IMR-90 (cell line): Measurements from ENCODE around the gene NFIX. TPM values are rescaled to one million over a fixed set of nuclear protein-coding genes. Genes with fewer than 3 reads are reported as not detected.

Source experiments
- ATAC-seq: fragments of 200-7000 bp; cut with Tn5 transposase; 2 replicates; pipeline ENCODE4 v1.9.1; 2020; ENCODE audit warnings: low read depth, mild to moderate bottlenecking, moderate library complexity
- BruUV-seq: library from RNA; stranded (reverse); fragments of 400-500 nt; replicated peaks from 2 replicates; lab custom pipeline; 2021; lab: Mats Ljungman, UMichigan
- CTCF ChIA-PET: fragments of 300-600 bp; formaldehyde crosslinking; extraction: SDS; loops from one replicate; lab custom pipeline; 2021; ENCODE audit warnings: antibody characterized with exemption; lab: Yijun Ruan, JAX
- POLR2A ChIA-PET: fragments of 300-600 bp; sonication (Branson Sonifier 250); formaldehyde crosslinking; loops from one replicate; lab custom pipeline; 2022; ENCODE audit warnings: antibody characterized with exemption; ENCODE audit not compliant: unreplicated experiment; lab: Charles Lee
- DNase-seq: peaks from one replicate; pipeline ENCODE4 v3.0.0; 2013
- H2AFZ ChIP-seq: replicated peaks from 2 replicates; pipeline ENCODE3; 2013; ENCODE audit warnings: low read length, mild to moderate bottlenecking; ENCODE audit not compliant: poor library complexity
- H2AK5ac ChIP-seq: 2 replicates; pipeline ENCODE4 v1.6.1; 2013; ENCODE audit warnings: low read depth, low read length, inconsistent platforms
- H2AK9ac ChIP-seq: replicated peaks from 2 replicates; pipeline ENCODE3; 2013; ENCODE audit warnings: mild to moderate bottlenecking, low read depth, low read length, moderate library complexity; ENCODE audit not compliant: poor library complexity
- H2BK120ac ChIP-seq: 2 replicates; pipeline ENCODE4 v1.6.1; 2013; ENCODE audit warnings: low read depth, low read length, inconsistent platforms
- H2BK15ac ChIP-seq: 3 replicates; pipeline ENCODE4 v1.6.1; 2013; ENCODE audit warnings: low read depth, low read length, inconsistent platforms
- H2BK20ac ChIP-seq: 2 replicates; pipeline ENCODE4 v1.6.1; 2013; ENCODE audit warnings: low read depth, mild to moderate bottlenecking, inconsistent platforms, low read length, moderate library complexity
- H2BK5ac ChIP-seq: 2 replicates; pipeline ENCODE4 v1.6.1; 2013; ENCODE audit warnings: mild to moderate bottlenecking, low read depth, low read length, inconsistent platforms; ENCODE audit not compliant: poor library complexity, severe bottlenecking
- H3K14ac ChIP-seq: replicated peaks from 2 replicates; pipeline ENCODE4 v1.6.1; 2013; ENCODE audit warnings: low read depth, low read length, inconsistent platforms
- H3K18ac ChIP-seq: 2 replicates; pipeline ENCODE4 v1.6.1; 2013; ENCODE audit warnings: low read depth, low read length, control low read depth
- H3K23ac ChIP-seq: 2 replicates; pipeline ENCODE4 v1.6.1; 2013; ENCODE audit warnings: low read depth, low read length, inconsistent platforms
- H3K27ac ChIP-seq: 2 replicates; pipeline ENCODE4 v1.5.1; 2013; ENCODE audit warnings: mild to moderate bottlenecking, control low read depth, low read length; ENCODE audit not compliant: insufficient read depth
- H3K27me3 ChIP-seq: 2 replicates; pipeline ENCODE4 v1.6.1; 2013; ENCODE audit warnings: low read length; ENCODE audit not compliant: control insufficient read depth, insufficient read depth
- H3K36me3 ChIP-seq: 2 replicates; pipeline ENCODE4 v1.6.1; 2013; ENCODE audit warnings: low read length, mixed read lengths; ENCODE audit not compliant: control insufficient read depth, insufficient read depth
- H3K4ac ChIP-seq: 2 replicates; pipeline ENCODE4 v1.6.1; 2013; ENCODE audit warnings: low read depth, low read length, inconsistent platforms
- H3K4me1 ChIP-seq: 2 replicates; pipeline ENCODE4 v1.6.1; 2013; ENCODE audit warnings: low read length, mixed read lengths; ENCODE audit not compliant: control insufficient read depth, insufficient read depth
- H3K4me2 ChIP-seq: 2 replicates; pipeline ENCODE4 v1.6.1; 2013; ENCODE audit warnings: low read depth, mild to moderate bottlenecking, control low read depth, low read length, moderate library complexity
- H3K4me3 ChIP-seq: 2 replicates; pipeline ENCODE4 v1.5.1; 2013; ENCODE audit warnings: low read depth, mild to moderate bottlenecking, control low read depth, low read length, moderate library complexity; ENCODE audit not compliant: insufficient read depth
- H3K56ac ChIP-seq: 2 replicates; pipeline ENCODE4 v1.6.1; 2013; ENCODE audit warnings: low read length, inconsistent platforms; ENCODE audit not compliant: insufficient read depth; ENCODE audit errors: extremely low read depth
- H3K79me1 ChIP-seq, 2 experiments: 2 replicates each; pipeline ENCODE4 v1.6.1; 2013; ENCODE audit warnings: low read length in 2 of 2, inconsistent platforms in 1 of 2, low read depth in 1 of 2
- H3K9ac ChIP-seq: 2 replicates; pipeline ENCODE4 v1.6.1; 2013; ENCODE audit warnings: low read depth, low read length, control low read depth
- H3K9me1 ChIP-seq: 2 replicates; pipeline ENCODE4 v1.6.1; 2013; ENCODE audit warnings: low read length, inconsistent platforms; ENCODE audit not compliant: insufficient read depth
- H3K9me3 ChIP-seq: 2 replicates; pipeline ENCODE4 v1.6.1; 2013; ENCODE audit warnings: low read length; ENCODE audit not compliant: control insufficient read depth, insufficient read depth
- H4K20me1 ChIP-seq: 2 replicates; pipeline ENCODE4 v1.6.1; 2013; ENCODE audit warnings: low read length, inconsistent platforms; ENCODE audit not compliant: insufficient read depth
- H4K5ac ChIP-seq: 2 replicates; pipeline ENCODE4 v1.6.1; 2013; ENCODE audit warnings: mild to moderate bottlenecking, low read depth, low read length, control low read depth
- H4K8ac ChIP-seq, 2 experiments: 2 replicates each; pipeline ENCODE4 v1.6.1; 2013; ENCODE audit warnings: low read depth in 2 of 2, low read length in 2 of 2, control low read depth in 1 of 2, inconsistent platforms in 1 of 2
- H4K91ac ChIP-seq: 2 replicates; pipeline ENCODE4 v1.6.1; 2013; ENCODE audit warnings: low read depth, low read length, inconsistent platforms; ENCODE audit not compliant: insufficient read depth
- BHLHE40 ChIP-seq: fragments of 150-350 bp; IDR thresholded peaks from 2 replicates; pipeline ENCODE4 v1.6.1; 2016; ENCODE audit warnings: mild to moderate bottlenecking, low read depth, low read length
- MXI1 ChIP-seq: IDR thresholded peaks from 2 replicates; pipeline ENCODE4 v1.6.1; 2012; ENCODE audit warnings: low read depth, mild to moderate bottlenecking, low read length, moderate library complexity, borderline replicate concordance
- SMC3 ChIP-seq: fragments of 150-350 bp; IDR thresholded peaks from 2 replicates; pipeline ENCODE4 v1.6.1; 2016; ENCODE audit warnings: low read depth, mild to moderate bottlenecking, antibody characterized with exemption, low read length, moderate library complexity
- WGBS, 2 experiments: methylation state at CpG; one replicate each; pipeline versions ENCODE4 v1.1.5 to v1.1.7; 2013; ENCODE audit warnings: missing lambda C conversion rate in 2 of 2; ENCODE audit not compliant: insufficient read length in 1 of 2; ENCODE audit errors: extremely low coverage in 2 of 2; 5-methylcytosine and 5-hydroxymethylcytosine counted together
- dilution Hi-C: fragments of 300-500 bp; cut with HindIII; formaldehyde crosslinking; loops from one replicate; pipeline ENCODE4 v1.14.3; 2018; ENCODE audit warnings: low sequenced_read_pairs; ENCODE audit not compliant: unreplicated experiment
- in situ Hi-C: fragments of 300-500 bp; cut with MboI; formaldehyde crosslinking; loops from 3 replicates; pipeline ENCODE4 v1.14.3; 2019; ENCODE audit warnings: low sequenced_read_pairs, inconsistent platforms, mixed read lengths
- intact Hi-C: fragments of 100-400 bp; cut with micrococcal nuclease; formaldehyde crosslinking; loops from 2 replicates; pipeline ENCODE4 v1.10.0; 2022
- polyA plus RNA-seq, 3 experiments: library from polyadenylated mRNA; depleted of rRNA; stranded (reverse); fragments of >200 nt; gene quantifications; 2 replicates each; pipeline ENCODE4 v1.2.3, GENCODE V29; 2012; ENCODE audit warnings: low replicate concordance in 1 of 3
- total RNA-seq: library from RNA; depleted of rRNA; stranded (reverse); fragments of >200 nt; gene quantifications from 2 replicates; pipeline ENCODE4 v1.2.3, GENCODE V29; 2012
- TF ChIP-seq, protein P1 (sequence below): fragments of 150-350 bp; IDR thresholded peaks from 2 replicates; pipeline ENCODE4 v1.6.1; 2017; ENCODE audit warnings: mild to moderate bottlenecking, antibody characterized with exemption, low read length, low read depth

NFIX gene
- total and polyA plus RNA-seq, 2 of the 4 experiments (the other 2 are of a cell fraction), result 10.2 to 47.7 TPM

DNA sequence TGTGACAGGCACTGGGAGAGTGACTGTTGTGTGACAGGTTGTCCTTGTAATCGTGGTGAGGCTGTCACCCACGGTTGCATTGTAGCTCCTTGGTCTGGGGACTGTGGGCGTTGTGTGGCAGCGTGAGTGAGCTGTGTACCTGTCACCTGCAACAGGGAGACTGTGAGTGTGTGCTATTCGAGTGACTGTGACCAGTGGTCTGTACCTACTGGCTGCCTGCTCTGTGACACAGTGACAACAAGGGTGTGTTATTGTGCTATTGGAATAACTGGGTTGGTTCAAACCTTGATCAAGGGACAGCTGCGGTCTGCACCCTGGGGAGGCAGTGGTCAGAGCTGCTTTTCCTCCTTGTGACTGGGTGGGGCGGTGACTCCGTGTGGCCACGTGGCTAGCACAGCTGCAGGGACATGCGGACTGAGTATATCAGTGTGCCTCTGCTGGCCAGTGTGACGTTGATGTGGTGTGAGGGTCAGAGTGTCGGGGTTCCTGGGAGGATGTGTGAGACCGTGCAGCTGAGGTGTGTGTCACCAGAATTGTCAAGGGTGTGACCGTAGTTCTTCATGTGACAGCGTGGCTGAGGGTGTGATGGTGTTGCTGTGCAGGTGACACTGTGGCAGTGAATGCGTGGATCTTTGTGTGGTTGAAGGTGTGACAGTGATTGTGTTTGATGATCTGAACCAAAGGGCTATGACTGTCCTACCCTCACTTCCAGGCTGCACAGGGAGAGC lies 10.1 kb upstream of the NFIX start:
- TF ChIP-seq BHLHE40 (peak; percentile 52; the same call in 1 of the 2 replicates), SMC3 (no peak), MXI1 (peak; percentile 76)
- TF ChIP-seq, protein P1, sequence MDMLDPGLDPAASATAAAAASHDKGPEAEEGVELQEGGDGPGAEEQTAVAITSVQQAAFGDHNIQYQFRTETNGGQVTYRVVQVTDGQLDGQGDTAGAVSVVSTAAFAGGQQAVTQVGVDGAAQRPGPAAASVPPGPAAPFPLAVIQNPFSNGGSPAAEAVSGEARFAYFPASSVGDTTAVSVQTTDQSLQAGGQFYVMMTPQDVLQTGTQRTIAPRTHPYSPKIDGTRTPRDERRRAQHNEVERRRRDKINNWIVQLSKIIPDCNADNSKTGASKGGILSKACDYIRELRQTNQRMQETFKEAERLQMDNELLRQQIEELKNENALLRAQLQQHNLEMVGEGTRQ, result peak; percentile 83
- no peak overlapping the region for H4K5ac ChIP-seq
- H3K79me1 ChIP-seq, result no peaks in the 10 kb centered on the region; a peak in 1 of 4 replicates
- H3K9me3 ChIP-seq, result no peaks in the 10 kb centered on the region
- no peak overlapping the region for H3K4me2 ChIP-seq
- dilution Hi-C loops, result no loop called here
- H3K9me1 ChIP-seq, result 0 out of 2 replicates have a peak, but pooled peaks cover 4% of the 10 kb centered on the region
- H3K14ac ChIP-seq, result peak overlapping the region; percentile 10; the same call in 1 of the 2 replicates
- peak overlapping the region in 1 of 2 experiments; percentile 61; a peak in 1 of 4 replicates for H4K8ac ChIP-seq
- H3K4ac ChIP-seq, result peak overlapping the region; percentile 18; the same call in 1 of the 2 replicates
- no peak overlapping the region for H2BK120ac ChIP-seq
- no peaks in the 10 kb centered on the region for H3K36me3 ChIP-seq
- ATAC-seq (no peak; the same call in 1 of the 2 replicates), DNase-seq (peak; percentile 76)
- ChIA-PET POLR2A (no interaction called here), CTCF (interaction anchor here (1.0 to 4.3 kb wide), 2 partner anchors 20 to 76 kb away, joined by 3 to 25 read pairs; no protein-coding TSS in a partner anchor)
- no peak overlapping the region for H3K27ac ChIP-seq
- intact Hi-C loops, result loop anchor here (5.0 kb wide), 1 partner anchor 47 kb away; no protein-coding TSS in a partner anchor
- no peak overlapping the region for H3K56ac ChIP-seq
- peak overlapping the region; percentile 32; the same call in 1 of the 2 replicates for H4K91ac ChIP-seq
- in situ Hi-C loops, result loop anchor here (25.0 kb wide), 1 partner anchor 752 kb away; a partner anchor contains a TSS
- no peak overlapping the region for H2BK20ac ChIP-seq
- no peak overlapping the region for H2BK5ac ChIP-seq
- H2AFZ ChIP-seq, result peak overlapping the region; percentile 69
- H2AK5ac ChIP-seq, result peak overlapping the region; percentile 89; the same call in 1 of the 2 replicates
- H3K23ac ChIP-seq, result no peak overlapping the region; the same call in 1 of the 2 replicates
- 53% methylated on average over 8 of the region's 16 CpGs; no CpG with 5 or more reads in 1 of the 2 experiments for WGBS, 2 experiments
- H3K18ac ChIP-seq, result no peak overlapping the region
- no peaks in the 10 kb centered on the region for H4K20me1 ChIP-seq
- H2AK9ac ChIP-seq, result peak overlapping the region; percentile 91
- no peaks in the 10 kb centered on the region for H3K27me3 ChIP-seq
- no peak overlapping the region for H3K9ac ChIP-seq
- H3K4me3 ChIP-seq, result no peak overlapping the region
- peaks cover 3% of the 10 kb centered on the region; the same call in 1 of the 2 replicates for H3K4me1 ChIP-seq
- no TSS peak for BruUV-seq
- peak overlapping the region; percentile 24; the same call in 1 of the 3 replicates for H2BK15ac ChIP-seq
